Uterus (tissue), 4 donors: ENCODE data around the gene KPTN. TPM values are rescaled to one million over a fixed set of nuclear protein-coding genes. Genes with fewer than 3 reads are reported as not detected.

Experiments used
- DNase-seq, 2 donors: peaks; one replicate each; pipeline ENCODE4 v3.0.0-alpha.2; 2019 to 2020
- H3K27ac ChIP-seq, 2 donors: fragments of 200-600 bp; sonication (generic); 1 replicate in 1 of 2; 2 replicates in 1 of 2; pipeline ENCODE4 v1.5.1; 2016 to 2018
- H3K27me3 ChIP-seq, 2 donors: fragments of 200-600 bp; sonication (generic); one replicate each; pipeline ENCODE4 v1.5.1; 2018 to 2019; ENCODE audit warnings: control low read depth in 1 of 2
- H3K36me3 ChIP-seq, 2 donors: fragments of 200-600 bp; sonication (generic); one replicate each; pipeline ENCODE4 v1.5.1; 2019; ENCODE audit warnings: control low read depth in 1 of 2
- H3K4me1 ChIP-seq, 2 donors: fragments of 200-600 bp; sonication (generic); one replicate each; pipeline ENCODE4 v1.5.1; 2018 to 2019; ENCODE audit warnings: control low read depth in 1 of 2
- H3K4me3 ChIP-seq, 2 donors: fragments of 200-600 bp; sonication (generic); 1 replicate in 1 of 2; 2 replicates in 1 of 2; pipeline ENCODE4 v1.5.1; 2018 to 2019; ENCODE audit warnings: mild to moderate bottlenecking in 1 of 2
- H3K9me3 ChIP-seq, 2 donors: fragments of 200-600 bp; sonication (generic); one replicate each; pipeline ENCODE4 v1.5.1; 2019; ENCODE audit warnings: control low read depth in 1 of 2
- POLR2A ChIP-seq, 2 donors: fragments of 450-650 bp; IDR thresholded peaks; one replicate each; pipeline ENCODE4 v1.6.1; 2016; ENCODE audit warnings: antibody characterized with exemption in 2 of 2, mild to moderate bottlenecking in 1 of 2, moderate library complexity in 1 of 2
- intact Hi-C: fragments of 100-400 bp; cut with DNase I; formaldehyde crosslinking; loops from one replicate; pipeline ENCODE4 v1.15.1; 2023; ENCODE audit warnings: low total_unique reads
- total RNA-seq, 4 donors: library from RNA; depleted of rRNA in 3 of 4; stranded (reverse); fragments of >200 nt in 3 of 4; gene quantifications; one replicate each; pipeline versions ENCODE4 v1.1.0 to v1.2.4, GENCODE V29; 2014 to 2023
- TF ChIP-seq, protein P1 (sequence below), 4 experiments: fragments of 200-600 bp in 2 of 4; fragments of 450-650 bp in 2 of 4; sonication (generic) in 2 of 4; IDR thresholded peaks; one replicate each; pipeline ENCODE4 v1.5.1; 2016 to 2019; ENCODE audit warnings: antibody characterized with exemption in 4 of 4, mild to moderate bottlenecking in 2 of 4, moderate library complexity in 1 of 4
- donor health status: DM: yes; HTN: yes; CAD: no.

Gene KPTN
- total RNA-seq, 4 donors from 2014 or later, result 5.4 to 9.0 (median 6.4) TPM; not detected in 1

DNA sequence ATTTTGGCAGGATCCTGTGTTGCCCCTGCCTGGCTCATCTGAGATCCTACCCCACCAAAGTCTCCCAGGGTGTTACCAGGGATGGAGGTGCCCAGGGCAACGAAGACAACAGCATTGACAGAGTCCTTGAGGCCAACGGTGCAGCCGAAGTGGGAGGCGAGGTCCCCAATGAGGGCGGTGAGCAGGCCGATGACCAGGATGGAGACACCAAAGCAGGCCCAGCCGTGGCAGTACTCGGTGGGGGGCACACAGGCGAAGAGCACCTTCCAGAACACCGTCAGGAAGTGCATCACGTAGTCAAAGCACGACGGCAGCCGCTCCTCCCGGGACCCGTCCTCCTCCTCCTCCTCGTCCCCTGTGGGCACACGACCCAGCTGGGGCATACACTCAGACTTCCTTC is 51.9 kb downstream of the KPTN start:
- no peak overlapping the region for H3K4me3 ChIP-seq
- intact Hi-C loops, result no loop called here
- peaks cover 5 to 8% of the 10 kb centered on the region in 2 donors for H3K4me1 ChIP-seq
- H3K36me3 ChIP-seq, result no peaks in the 10 kb centered on the region
- no peaks in the 10 kb centered on the region for H3K9me3 ChIP-seq
- H3K27me3 ChIP-seq, result no peaks in the 10 kb centered on the region
- no peak for TF ChIP-seq POLR2A (IDR thresholded peaks at IDR 0.05)
- TF ChIP-seq, protein P1, sequence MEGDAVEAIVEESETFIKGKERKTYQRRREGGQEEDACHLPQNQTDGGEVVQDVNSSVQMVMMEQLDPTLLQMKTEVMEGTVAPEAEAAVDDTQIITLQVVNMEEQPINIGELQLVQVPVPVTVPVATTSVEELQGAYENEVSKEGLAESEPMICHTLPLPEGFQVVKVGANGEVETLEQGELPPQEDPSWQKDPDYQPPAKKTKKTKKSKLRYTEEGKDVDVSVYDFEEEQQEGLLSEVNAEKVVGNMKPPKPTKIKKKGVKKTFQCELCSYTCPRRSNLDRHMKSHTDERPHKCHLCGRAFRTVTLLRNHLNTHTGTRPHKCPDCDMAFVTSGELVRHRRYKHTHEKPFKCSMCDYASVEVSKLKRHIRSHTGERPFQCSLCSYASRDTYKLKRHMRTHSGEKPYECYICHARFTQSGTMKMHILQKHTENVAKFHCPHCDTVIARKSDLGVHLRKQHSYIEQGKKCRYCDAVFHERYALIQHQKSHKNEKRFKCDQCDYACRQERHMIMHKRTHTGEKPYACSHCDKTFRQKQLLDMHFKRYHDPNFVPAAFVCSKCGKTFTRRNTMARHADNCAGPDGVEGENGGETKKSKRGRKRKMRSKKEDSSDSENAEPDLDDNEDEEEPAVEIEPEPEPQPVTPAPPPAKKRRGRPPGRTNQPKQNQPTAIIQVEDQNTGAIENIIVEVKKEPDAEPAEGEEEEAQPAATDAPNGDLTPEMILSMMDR (IDR thresholded peaks at IDR 0.05), result no peak
- no peak overlapping the region for H3K27ac ChIP-seq
- no peak for DNase-seq

GRCh38 chr19:47430041-47430802 is 53.8 kb downstream of the KPTN start:
- H3K36me3 ChIP-seq, result no peaks in the 10 kb centered on the region

GRCh38 chr19:47429140-47429793 is 54.8 kb downstream of the KPTN start:
- H3K27me3 ChIP-seq, result no peaks in the 10 kb centered on the region
- intact Hi-C loops, result loop anchor here (10.0 kb wide), 1 partner anchor 134 kb away; no protein-coding TSS in a partner anchor
- H3K36me3 ChIP-seq, result no peaks in the 10 kb centered on the region
- peak overlapping the region in 1 of 2 donors; percentile 71 for H3K27ac ChIP-seq
- H3K4me1 ChIP-seq, result peaks cover 6 to 8% of the 10 kb centered on the region in 2 donors
- TF ChIP-seq, protein P1 (IDR thresholded peaks at IDR 0.05), result no peak
- no peak for TF ChIP-seq POLR2A (IDR thresholded peaks at IDR 0.05)
- no peak for DNase-seq
- H3K4me3 ChIP-seq, result no peak overlapping the region
- H3K9me3 ChIP-seq, result no peaks in the 10 kb centered on the region

More at GRCh38 chr19:47430041-47430802, 53.8 kb downstream of the KPTN start:
- H3K27ac ChIP-seq, result no peak overlapping the region
- no peak for TF ChIP-seq POLR2A (IDR thresholded peaks at IDR 0.05)
- TF ChIP-seq, protein P1 (IDR thresholded peaks at IDR 0.05), result peak in 3 of 4 experiments; percentile 15 to 39 (median 28)
- no peaks in the 10 kb centered on the region for H3K27me3 ChIP-seq
- H3K4me1 ChIP-seq, result peaks cover 6 to 8% of the 10 kb centered on the region in 2 donors
- intact Hi-C loops, result no loop called here
- no peak overlapping the region for H3K4me3 ChIP-seq
- no peak for DNase-seq
- no peaks in the 10 kb centered on the region for H3K9me3 ChIP-seq

GRCh38 chr19:47428177-47428894 is 55.7 kb downstream of the KPTN start:
- no peak for TF ChIP-seq POLR2A (IDR thresholded peaks at IDR 0.05)
- TF ChIP-seq, protein P1 (IDR thresholded peaks at IDR 0.05), result no peak
- Histone ChIP-seq H3K27me3 (no peaks in the 10 kb centered on the region), H3K9me3 (no peaks in the 10 kb centered on the region), H3K4me1 (peaks cover 6 to 8% of the 10 kb centered on the region in 2 donors), H3K36me3 (no peaks in the 10 kb centered on the region), H3K4me3 (peak overlapping the region in 1 of 2 donors; percentile 5), H3K27ac (peak overlapping the region; percentile 80 to 88)
- intact Hi-C loops, result loop anchor here (10.0 kb wide), 1 partner anchor 134 kb away; no protein-coding TSS in a partner anchor
- DNase-seq, result peak; percentile 92 to 99
